H1 (cell line): ENCODE measurements around the gene FRA10AC1.

Experiments used
- EGR1 ChIP-seq: IDR thresholded peaks from 2 replicates; pipeline ENCODE4 v1.6.1; 2011; ENCODE audit warnings: low read depth, low read length, borderline replicate concordance
- GABPA ChIP-seq: IDR thresholded peaks from 2 replicates; pipeline ENCODE4 v1.6.1; 2011; ENCODE audit warnings: mild to moderate bottlenecking, low read length, moderate library complexity, borderline replicate concordance; ENCODE audit not compliant: insufficient read depth
- JUND ChIP-seq: IDR thresholded peaks from 2 replicates; pipeline ENCODE4 v1.6.1; 2011; ENCODE audit warnings: mild to moderate bottlenecking, improper control_type of control experiment, low read length
- TF ChIP-seq, protein P1 (sequence below): IDR thresholded peaks from 2 replicates; pipeline ENCODE4 v1.6.1; 2012; ENCODE audit warnings: inconsistent platforms

DNA sequence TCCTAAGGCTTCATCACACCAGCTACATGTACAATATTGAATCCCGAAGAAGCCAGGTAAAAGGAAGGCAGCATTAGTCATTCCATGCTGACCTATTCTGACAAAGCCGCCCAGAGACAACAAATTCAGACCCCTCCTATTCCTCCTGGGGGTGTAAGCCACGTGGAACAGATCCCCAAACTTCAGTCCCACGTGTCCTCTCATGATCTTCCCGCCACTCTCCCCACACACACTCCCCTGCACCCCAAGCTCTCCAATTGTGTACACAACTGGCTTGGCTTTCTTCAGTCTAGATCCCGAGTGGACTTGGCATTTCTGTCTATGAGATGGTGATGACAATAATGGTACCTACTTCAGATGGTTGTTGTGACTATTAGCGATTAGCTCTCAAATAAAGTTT is 81.5 kb downstream of the FRA10AC1 start:
- TF ChIP-seq EGR1 (no peak), GABPA (no peak), JUND (no peak)
- TF ChIP-seq, protein P1, sequence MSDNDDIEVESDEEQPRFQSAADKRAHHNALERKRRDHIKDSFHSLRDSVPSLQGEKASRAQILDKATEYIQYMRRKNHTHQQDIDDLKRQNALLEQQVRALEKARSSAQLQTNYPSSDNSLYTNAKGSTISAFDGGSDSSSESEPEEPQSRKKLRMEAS: no peak
